KOPT-K1 (cell line): ENCODE measurements around the gene ODF4.
"Not testable (repeated sequence)": the region's sequence is repeated elsewhere in the genome, so short reads cannot be mapped to it uniquely, and the experiment has no call there.

Source experiments
- H3K27ac ChIP-seq: fragments of 200-600 bp; sonication (generic); 2 replicates; pipeline ENCODE4 v1.5.1; 2016; ENCODE audit warnings: antibody characterized with exemption, mild to moderate bottlenecking, low read depth, low read length; ENCODE audit not compliant: poor library complexity, severe bottlenecking
- H3K36me3 ChIP-seq: fragments of 200-600 bp; sonication (generic); 2 replicates; pipeline ENCODE4 v1.5.1; 2017; ENCODE audit warnings: antibody characterized with exemption, mild to moderate bottlenecking, low read length, moderate library complexity; ENCODE audit not compliant: insufficient read depth
- H3K9me3 ChIP-seq: fragments of 200-600 bp; sonication (generic); 2 replicates; pipeline ENCODE4 v1.5.1; 2017; ENCODE audit warnings: antibody characterized with exemption, low read length, mild to moderate bottlenecking; ENCODE audit not compliant: insufficient read depth, poor library complexity, severe bottlenecking

The ODF4 gene

DNA sequence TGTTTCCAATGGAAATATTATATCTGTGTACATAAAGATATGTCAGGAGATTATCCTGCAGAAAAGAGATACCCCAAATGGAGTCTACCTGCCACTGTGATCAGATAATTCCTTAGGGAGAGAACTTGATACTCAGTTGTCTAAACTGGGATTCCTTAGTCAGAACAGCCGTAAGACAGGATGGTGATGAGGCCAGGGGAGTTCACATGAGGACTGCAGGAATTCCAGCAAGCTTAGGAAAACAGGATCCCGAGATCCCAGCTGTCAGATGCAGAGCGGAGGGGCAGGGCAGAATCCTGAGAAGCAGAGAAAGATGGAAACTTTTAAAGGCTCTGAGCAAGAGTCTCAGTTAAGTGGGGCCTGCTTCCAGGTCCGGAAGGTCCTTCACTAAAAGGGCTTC lies 32.1 kb downstream of the ODF4 start:
- Histone ChIP-seq H3K36me3 (peaks cover 36% of the 10 kb centered on the region), H3K27ac (no peak overlapping the region)

DNA sequence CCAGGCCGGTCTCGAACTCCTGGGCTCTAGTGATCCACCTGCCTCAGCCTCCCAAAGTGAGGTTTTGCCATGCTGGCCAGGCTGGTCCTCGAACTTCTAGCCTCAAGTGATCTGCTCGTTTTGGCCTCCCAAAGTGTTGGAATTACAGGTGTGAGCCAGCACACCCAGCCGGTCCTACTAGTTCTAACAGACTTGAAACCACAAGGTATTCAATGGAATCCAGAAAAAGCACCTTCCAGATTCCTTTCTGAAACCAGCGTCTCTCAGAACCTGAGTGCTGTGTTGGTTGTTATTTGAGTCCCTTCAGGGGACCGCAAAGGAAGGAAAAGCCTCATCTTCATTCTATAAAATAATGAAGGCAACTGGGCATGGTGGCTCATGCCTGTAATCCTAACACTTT lies 32.8 kb downstream of the ODF4 start:
- Histone ChIP-seq H3K9me3 (no peaks in the 10 kb centered on the region), H3K27ac (no peak overlapping the region), H3K36me3 (peaks cover 42% of the 10 kb centered on the region)

More for the DNA sequence above, 32.1 kb downstream of the ODF4 start:
- no peaks in the 10 kb centered on the region for H3K9me3 ChIP-seq

DNA sequence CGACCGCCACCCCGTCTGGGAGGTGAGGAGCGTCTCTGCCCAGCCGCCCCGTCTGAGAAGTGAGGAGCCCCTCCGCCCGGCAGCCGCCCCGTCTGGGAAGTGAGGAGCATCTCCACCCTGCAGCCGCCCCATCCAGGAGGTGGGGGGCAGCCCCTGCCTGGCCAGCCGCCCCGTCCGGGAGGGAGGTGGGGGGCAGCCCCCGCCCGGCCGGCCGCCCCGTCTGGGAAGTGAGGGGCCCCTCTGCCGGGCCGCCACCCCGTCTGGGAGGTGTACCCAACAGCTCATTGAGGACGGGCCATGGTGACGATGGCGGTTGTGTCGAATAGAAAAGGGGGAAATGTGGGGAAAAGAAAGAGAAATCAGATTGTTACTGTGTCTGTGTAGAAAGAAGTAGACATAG lies 34.2 kb downstream of the ODF4 start:
- peaks cover 48% of the 10 kb centered on the region for H3K36me3 ChIP-seq
- H3K9me3 ChIP-seq, H3K27ac ChIP-seq: not testable (repeated sequence)

DNA sequence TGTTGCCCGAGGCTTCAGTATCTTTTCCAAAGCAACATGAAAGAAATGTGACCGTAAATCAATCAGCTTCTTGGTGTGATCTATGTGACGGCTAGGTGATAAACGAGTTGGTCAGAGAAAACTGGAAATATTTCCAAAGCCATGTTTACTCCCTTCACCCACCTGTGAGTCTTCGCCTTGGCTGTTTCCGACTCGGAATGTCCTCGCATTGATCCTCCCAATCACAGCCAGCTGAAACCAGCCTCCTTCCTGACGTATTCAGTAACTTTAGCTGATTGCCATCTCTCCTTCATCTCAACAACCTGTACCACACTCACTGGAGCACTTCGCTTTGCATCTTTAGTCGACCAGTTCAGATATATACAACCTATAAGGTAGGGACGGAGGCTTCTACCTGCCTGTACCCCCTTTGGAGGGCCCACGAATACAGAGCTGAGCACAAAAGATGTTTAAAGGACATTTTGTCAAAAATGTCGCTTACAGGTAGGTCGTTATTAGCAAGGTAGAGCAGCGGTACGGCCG lies 36.2 kb downstream of the ODF4 start:
- Histone ChIP-seq H3K27ac (peak overlapping the region; percentile 80), H3K36me3 (peaks cover 55% of the 10 kb centered on the region), H3K9me3 (no peaks in the 10 kb centered on the region)

DNA sequence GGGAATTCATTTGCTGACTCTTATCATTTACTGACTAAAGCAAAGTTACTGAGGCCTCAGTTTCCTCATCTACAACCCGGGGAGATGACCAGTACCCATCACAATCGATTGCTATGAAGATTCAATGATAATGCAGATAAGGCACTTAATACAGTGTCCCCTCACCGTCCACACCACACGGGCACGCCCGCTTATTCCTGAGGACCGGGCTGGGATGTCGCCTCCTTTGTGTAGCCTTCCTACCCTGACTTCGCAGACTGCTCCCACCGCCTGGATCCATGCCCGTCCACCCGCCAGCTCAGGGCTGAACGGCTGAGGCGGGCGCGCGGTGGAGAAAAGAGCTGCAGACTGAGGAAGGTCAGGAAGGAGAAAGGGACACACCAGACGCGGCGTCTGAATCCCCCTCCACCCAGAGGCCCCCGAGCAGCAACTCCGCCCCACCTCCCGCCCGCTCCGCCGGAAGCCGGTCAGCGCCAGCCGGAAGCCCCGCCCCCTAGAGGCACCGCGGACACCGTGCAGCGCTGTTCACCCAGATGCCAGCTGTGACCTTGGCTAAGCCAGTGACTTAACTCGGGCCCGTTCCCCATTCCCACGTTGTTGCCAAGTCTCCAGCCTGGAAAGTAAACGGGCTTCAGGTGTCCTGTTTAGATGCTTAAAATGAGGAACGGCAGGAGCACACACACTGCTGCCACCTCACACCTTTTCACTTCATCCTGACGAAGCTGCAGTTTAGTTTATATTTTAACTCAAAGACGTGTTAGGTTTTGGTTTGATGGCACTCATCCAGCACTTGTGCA lies 36.8 kb downstream of the ODF4 start, which contains the start of gene KRABD2:
TSS of gene KRABD2 (minus strand) at position 434 of the 797 bp plus-strand sequence.
- Histone ChIP-seq H3K36me3 (peaks cover 59% of the 10 kb centered on the region), H3K9me3 (no peaks in the 10 kb centered on the region), H3K27ac (peak within 1 kb of the TSS; percentile 80)

DNA sequence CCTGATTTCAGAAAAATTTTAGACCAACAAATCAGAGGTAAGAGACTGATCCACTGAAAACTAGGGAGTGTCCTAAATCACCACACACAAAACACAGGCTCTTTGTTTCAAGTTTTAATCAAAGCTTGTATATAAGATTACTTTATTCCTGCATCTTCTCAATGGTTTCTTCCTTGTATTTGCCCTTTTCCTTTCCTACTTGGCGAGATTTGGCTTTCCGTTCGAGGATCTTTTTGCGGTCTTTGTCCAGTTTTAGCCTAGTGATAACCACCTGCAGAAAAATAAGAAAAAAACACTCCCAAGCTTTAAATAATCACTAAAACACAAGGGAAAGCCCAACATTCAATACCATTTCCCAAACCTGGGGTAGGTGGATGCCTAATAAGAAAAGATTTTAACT lies 37.8 kb downstream of the ODF4 start:
- no peaks in the 10 kb centered on the region for H3K9me3 ChIP-seq
- peaks cover 62% of the 10 kb centered on the region for H3K36me3 ChIP-seq
- H3K27ac ChIP-seq: peak overlapping the region; percentile 80

DNA sequence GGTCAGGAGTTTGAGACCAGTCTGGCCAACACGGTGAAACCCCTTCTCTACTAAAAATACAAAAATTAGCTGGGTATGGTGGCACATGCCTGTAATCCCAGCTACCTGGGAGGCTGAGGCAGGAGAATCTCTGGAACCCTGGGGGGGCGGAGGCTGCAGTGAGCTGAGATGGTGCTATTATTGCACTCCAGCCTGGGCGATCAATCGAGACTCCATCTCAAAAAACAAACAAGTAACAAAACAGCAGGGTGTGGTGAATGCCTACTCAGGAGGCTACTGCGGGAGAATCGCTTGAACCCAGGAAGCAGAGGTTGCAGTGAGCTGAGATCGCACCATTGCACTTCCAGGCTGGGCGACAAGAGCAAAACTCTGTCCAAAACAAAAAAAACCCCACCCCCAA lies 38.5 kb downstream of the ODF4 start:
- not testable (repeated sequence) for H3K9me3 ChIP-seq, H3K27ac ChIP-seq
- H3K36me3 ChIP-seq: peaks cover 62% of the 10 kb centered on the region

DNA sequence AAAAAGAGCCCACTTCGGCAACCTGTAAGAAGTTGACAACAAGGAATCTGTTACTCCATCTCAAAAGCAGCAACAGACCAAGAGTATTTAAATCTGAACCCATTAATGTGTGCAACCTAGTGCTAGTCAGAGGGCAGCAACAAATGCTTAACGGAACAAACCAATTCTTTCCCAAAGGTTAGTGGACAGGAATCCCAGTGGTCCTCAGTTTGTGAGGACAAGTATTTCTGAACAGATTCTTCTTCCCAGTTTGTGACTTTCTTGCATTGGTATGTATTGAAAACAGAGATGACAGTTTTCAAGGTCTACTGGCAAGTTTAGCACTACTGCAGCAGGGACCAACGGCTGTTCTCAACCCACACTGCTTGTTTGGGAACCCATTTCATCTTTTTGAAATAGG lies 40.4 kb downstream of the ODF4 start:
- no peak overlapping the region for H3K27ac ChIP-seq
- H3K9me3 ChIP-seq: no peaks in the 10 kb centered on the region
- H3K36me3 ChIP-seq: peaks cover 62% of the 10 kb centered on the region

DNA sequence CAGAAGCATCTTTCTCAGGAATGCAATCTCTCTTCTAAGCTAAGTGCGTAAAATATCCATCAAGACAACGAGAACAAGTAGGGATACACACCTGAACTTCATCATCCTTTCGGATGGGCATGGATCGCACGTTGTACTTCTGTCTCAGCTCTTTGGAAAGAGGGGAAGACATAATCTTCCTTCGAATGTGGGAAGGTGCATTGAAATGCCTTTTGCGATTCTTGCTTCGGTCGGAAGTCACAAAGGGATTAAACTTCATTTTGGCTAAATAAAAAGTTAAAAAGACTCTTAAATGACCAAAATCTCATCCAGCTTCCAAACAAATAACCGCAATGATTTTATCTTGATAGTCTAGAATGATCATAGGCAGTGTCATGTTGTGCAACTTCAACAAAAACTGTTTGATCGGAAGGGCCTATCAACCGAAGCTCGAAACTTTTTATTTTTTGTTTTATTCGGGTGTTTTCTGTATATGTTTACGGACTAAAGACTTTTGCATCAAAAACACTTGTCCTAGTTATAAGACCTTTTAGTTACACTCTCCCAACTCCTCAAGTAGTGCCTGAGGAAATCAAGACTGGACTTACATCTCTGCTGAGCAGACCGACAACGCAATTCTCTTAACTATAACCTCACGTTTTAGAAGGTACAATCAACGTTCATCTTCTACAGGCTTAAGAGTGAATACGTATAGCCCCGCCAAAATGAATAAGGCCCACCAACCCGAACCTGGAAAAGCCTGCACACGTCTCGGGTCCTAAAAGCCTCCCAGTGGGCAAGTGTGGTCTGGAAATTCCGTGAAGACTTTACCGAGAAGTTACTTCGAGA lies 42.6 kb downstream of the ODF4 start:
- Histone ChIP-seq H3K36me3 (peaks cover 49% of the 10 kb centered on the region), H3K9me3 (no peaks in the 10 kb centered on the region), H3K27ac (peak overlapping the region; percentile 98)

DNA sequence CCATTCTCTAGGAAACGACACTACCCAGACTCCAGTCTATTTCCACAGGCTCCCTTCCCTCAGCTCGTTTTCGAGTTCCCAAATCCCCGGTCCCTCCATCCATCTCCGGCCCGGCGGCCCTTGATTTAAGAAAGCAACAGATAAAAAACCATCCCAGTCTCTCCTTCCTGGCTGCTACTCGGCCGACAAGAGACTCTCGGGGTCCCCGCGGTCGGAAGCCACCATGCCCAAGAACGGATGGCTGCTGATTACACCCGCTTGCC lies 43.2 kb downstream of the ODF4 start:
- H3K9me3 ChIP-seq: no peaks in the 10 kb centered on the region
- H3K36me3 ChIP-seq: peaks cover 44% of the 10 kb centered on the region
- H3K27ac ChIP-seq: peak overlapping the region; percentile 98

DNA sequence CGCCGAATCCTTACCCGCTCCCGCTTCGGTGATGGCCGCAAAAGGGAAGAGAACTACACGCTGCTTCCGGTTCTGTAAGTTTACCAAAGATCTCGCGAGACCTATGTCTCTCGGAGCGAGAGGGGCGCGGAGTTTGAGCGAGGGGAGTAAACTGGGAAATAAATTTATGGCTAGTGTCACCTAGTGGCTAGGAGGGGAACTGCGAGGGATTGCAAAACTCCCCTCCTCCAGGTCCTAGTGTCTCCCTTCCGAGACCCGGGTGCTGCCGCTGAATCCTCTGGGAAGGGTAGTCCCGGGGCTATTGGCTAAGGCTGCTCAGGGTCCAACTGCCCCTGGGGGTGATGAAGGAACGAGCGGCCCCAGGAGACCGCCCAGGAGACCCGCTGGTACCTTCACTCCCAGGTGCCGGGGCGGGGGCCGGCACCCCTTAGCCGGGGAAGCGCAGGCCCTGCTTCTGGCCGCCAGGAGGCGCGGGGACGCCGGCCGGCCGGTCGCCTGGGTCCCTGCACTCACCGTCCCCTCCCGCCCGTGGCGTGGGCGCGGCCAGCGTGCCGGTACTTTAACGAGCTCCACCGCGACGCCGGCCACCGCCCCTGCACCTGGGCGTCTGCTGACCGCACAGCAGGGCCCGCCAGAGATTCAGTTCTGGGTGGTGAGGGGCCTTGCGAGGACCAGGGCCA lies 43.6 kb downstream of the ODF4 start, which contains the start of gene RPL26:
TSS of gene RPL26 (minus strand) at position 51 of the 680 bp plus-strand sequence. CDS start 883 bp downstream, outside the sequence.
- H3K9me3 ChIP-seq: no peaks in the 10 kb centered on the region
- H3K36me3 ChIP-seq: peaks cover 39% of the 10 kb centered on the region

DNA sequence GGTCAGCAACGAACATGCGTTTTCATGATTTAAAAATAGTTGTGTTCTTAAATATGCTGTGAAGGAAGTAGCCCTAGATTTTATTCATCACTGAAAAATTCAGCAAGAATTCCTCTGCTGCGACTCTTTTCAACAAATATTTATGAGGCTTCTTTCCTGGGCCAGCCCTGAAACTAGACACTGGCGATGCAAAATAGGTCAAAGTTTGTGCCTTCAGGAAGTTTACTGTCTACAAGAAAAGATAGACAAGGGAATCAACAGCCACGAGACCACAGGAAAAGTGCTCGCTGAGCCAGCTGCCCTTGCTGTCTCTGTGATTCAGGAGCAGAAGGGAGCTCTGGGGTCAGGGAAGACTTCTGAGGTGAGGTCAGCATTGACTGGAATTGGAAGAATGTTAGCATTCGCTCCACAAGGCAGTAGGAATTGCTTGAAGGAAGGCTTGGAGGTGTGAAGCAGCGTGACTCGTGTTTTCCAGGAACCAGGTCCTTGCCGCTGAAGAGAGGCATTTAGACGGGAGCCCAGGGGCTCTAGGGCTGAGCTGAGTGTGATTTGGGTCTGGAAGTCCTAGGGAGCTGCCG lies 45.2 kb downstream of the ODF4 start:
- H3K36me3 ChIP-seq: peaks cover 23% of the 10 kb centered on the region
- H3K9me3 ChIP-seq: no peaks in the 10 kb centered on the region
- H3K27ac ChIP-seq: peak overlapping the region; percentile 98

More for the DNA sequence above, 43.6 kb downstream of the ODF4 start, which contains the start of gene RPL26:
- H3K27ac ChIP-seq: peak within 1 kb of the TSS; percentile 98

DNA sequence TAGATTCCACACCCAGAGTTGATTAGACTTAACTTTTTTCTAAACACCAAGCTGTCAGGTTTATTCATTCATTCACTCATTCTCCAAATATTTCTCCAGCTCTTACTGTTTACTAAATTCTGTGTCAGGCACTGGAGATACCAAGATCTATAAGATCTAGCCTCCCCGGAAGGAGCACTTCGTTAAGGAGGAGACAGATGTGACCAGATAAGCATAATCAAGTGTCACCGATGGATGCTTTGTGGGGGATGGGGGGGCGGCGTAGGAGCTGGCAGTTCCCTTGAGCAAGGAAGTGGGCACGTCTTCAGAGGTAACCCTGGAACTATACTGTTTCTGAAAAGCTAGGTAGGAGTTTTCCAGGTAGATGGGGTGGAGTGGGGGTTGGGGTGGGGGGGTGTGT lies 47.2 kb downstream of the ODF4 start:
- Histone ChIP-seq H3K9me3 (no peaks in the 10 kb centered on the region), H3K36me3 (peaks cover 3% of the 10 kb centered on the region; the same call in 1 of the 2 replicates), H3K27ac (peak overlapping the region; percentile 98)

DNA sequence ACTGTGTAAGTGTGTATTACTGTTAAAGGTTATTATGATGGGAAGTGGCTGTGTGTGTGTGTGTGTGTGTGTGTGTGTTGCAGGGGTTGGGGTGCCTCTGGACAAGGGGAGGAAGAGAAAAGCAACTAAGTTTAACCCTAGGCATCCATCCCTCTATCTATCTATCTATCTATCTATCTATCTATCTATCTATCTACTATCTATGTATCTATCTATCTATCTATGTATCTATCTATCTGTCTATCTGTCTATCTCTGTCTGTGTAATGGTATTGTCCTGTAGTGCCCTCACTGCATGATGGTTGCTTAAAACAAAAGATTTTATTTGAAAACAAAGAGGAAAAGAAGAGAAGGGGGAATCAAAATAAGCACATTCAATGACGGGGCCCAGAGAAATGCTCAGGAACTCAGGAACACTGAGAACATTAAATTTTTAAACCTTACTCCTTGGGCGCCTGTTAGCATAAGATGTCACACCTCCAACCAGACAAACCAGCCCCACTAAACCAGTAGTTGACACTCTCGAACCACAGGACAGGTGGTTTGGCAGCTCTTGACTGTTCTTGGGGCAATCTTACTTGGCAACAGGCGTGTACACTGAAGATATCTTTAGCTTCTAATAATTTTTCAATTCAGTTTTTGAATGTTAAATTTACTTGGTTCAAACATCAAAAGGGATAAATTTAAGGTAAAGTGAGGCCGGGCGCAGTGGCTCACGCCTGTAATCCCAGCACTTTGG lies 48.4 kb downstream of the ODF4 start:
- H3K36me3 ChIP-seq: no peaks in the 10 kb centered on the region
- peak overlapping the region; percentile 98 for H3K27ac ChIP-seq
- no peaks in the 10 kb centered on the region for H3K9me3 ChIP-seq
